BJ (cell line): ENCODE data around the gene PLA2G5. TPM values are rescaled to one million over a fixed set of nuclear protein-coding genes. Genes with fewer than 3 reads are reported as not detected.
"Not testable (repeated sequence)": the region's sequence is repeated elsewhere in the genome, so short reads cannot be mapped to it uniquely, and the experiment has no call there.

ENCODE experiments used
- CTCF ChIA-PET: fragments of 350-600 bp; formaldehyde crosslinking; extraction: SDS; loops from one replicate; lab custom pipeline; 2021; ENCODE audit warnings: antibody characterized with exemption, inconsistent platforms; lab: Yijun Ruan, JAX
- POLR2A ChIA-PET: fragments of 300-600 bp; sonication (Branson Sonifier 250); formaldehyde crosslinking; extraction: SDS; loops from one replicate; lab custom pipeline; 2021; ENCODE audit warnings: antibody characterized with exemption; lab: Charles Lee
- DNase-seq: peaks from one replicate; pipeline ENCODE4 v3.0.0-alpha.2; 2011; ENCODE audit warnings: low read depth
- H3K27me3 ChIP-seq: 2 replicates; pipeline ENCODE4 v1.6.0; 2011; ENCODE audit warnings: low read length; ENCODE audit not compliant: control insufficient read depth, insufficient read depth
- H3K36me3 ChIP-seq: 2 replicates; pipeline ENCODE4 v1.5.1; 2011; ENCODE audit warnings: low read length; ENCODE audit not compliant: control insufficient read depth, insufficient read depth
- H3K4me3 ChIP-seq: 2 replicates; pipeline ENCODE4 v1.5.1; 2011; ENCODE audit warnings: low read depth, mild to moderate bottlenecking, control low read depth, low read length
- polyA plus RNA-seq: library from polyadenylated mRNA; depleted of rRNA; stranded (reverse); fragments of >200 nt; gene quantifications from 2 replicates; pipeline ENCODE4 v1.2.3, GENCODE V29; 2011
- TF ChIP-seq, protein P1 (sequence below): IDR thresholded peaks from 2 replicates; pipeline ENCODE4 v1.5.1; 2011; ENCODE audit warnings: low read depth, mild to moderate bottlenecking, control low read depth, inconsistent platforms, low read length, moderate library complexity; ENCODE audit not compliant: insufficient read depth

PLA2G5 gene
- polyA plus RNA-seq, 1 experiment = not detected

DNA sequence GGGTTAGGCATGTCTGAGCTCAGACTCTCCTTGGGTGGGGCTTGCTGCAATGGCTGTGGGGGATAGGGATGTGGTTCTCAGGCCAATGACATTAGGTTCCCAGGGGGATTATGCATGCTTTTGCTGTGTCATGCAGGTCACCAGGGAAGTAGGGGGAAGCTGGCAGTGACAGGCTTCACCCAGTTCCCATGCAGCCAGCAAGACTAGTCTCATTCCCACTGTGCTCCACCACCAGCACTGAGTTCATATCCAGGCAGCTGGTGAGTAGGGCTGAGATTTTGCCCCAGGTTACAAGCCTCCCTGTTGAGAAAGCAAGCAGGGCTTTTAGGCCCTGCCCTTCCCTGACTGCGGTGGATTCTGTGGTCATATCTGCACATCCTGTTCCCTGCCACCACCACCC, 32.1 kb upstream of the PLA2G5 start:
- Histone ChIP-seq H3K36me3 (no peaks in the 10 kb centered on the region), H3K4me3 (no peak overlapping the region), H3K27me3 (0 out of 2 replicates have a peak, but pooled peaks cover 2% of the 10 kb centered on the region)
- TF ChIP-seq, protein P1, sequence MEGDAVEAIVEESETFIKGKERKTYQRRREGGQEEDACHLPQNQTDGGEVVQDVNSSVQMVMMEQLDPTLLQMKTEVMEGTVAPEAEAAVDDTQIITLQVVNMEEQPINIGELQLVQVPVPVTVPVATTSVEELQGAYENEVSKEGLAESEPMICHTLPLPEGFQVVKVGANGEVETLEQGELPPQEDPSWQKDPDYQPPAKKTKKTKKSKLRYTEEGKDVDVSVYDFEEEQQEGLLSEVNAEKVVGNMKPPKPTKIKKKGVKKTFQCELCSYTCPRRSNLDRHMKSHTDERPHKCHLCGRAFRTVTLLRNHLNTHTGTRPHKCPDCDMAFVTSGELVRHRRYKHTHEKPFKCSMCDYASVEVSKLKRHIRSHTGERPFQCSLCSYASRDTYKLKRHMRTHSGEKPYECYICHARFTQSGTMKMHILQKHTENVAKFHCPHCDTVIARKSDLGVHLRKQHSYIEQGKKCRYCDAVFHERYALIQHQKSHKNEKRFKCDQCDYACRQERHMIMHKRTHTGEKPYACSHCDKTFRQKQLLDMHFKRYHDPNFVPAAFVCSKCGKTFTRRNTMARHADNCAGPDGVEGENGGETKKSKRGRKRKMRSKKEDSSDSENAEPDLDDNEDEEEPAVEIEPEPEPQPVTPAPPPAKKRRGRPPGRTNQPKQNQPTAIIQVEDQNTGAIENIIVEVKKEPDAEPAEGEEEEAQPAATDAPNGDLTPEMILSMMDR = no peak
- CTCF ChIA-PET = interaction anchor here (0.6 kb wide), 1 partner anchor 19 kb away, joined by 3 read pairs; no protein-coding TSS in a partner anchor
- no peak for DNase-seq
- POLR2A ChIA-PET = no interaction called here

DNA sequence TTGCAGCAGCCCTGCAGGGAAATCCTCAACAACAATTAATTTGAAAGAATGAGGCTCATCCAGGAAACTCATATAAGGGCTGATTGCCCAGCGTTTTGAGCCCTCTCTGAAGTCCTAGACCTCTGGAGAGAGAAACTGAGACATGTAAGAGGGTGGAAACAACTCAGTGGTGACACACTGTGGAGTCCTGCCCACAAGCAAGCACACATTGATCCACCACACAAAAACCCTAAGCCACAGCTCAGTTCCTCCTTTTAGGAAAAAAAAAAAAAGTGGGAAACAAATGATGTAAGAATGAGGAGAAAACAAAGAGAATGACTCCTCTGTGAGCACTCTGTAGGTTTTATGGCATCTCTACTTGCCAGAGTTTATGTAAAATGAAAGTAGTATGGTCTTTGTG, 22.9 kb upstream of the PLA2G5 start:
- TF ChIP-seq, protein P1 = no peak
- CTCF ChIA-PET = no interaction called here

DNA sequence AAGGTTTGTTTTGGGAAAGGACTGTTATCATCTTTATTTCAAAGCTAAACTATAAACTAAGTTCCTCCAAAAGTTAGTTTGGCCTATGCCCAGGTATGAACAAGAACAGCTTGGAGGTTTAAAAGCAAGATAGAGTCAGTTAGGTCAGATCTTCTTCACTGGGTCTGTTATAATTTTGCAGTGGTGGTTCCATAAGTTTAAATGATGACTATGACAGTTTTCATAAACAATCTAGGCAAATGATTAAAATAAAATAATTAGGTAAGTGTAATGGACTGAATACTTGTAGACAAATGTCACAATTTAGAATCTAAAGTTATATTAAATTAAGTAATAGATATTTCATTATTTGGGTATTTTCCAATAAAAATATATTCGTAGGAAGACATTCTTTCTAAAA, 21.4 kb upstream of the PLA2G5 start:
- CTCF ChIA-PET = no interaction called here
- Histone ChIP-seq H3K4me3 (no peak overlapping the region), H3K27me3 (no peaks in the 10 kb centered on the region), H3K36me3 (no peaks in the 10 kb centered on the region)
- TF ChIP-seq, protein P1 = no peak
- no peak for DNase-seq
- POLR2A ChIA-PET = no interaction called here

More for the DNA sequence above, 22.9 kb upstream of the PLA2G5 start:
- POLR2A ChIA-PET = no interaction called here
- no peak for DNase-seq
- H3K27me3 ChIP-seq = no peaks in the 10 kb centered on the region
- H3K4me3 ChIP-seq = no peak overlapping the region
- no peaks in the 10 kb centered on the region for H3K36me3 ChIP-seq

DNA sequence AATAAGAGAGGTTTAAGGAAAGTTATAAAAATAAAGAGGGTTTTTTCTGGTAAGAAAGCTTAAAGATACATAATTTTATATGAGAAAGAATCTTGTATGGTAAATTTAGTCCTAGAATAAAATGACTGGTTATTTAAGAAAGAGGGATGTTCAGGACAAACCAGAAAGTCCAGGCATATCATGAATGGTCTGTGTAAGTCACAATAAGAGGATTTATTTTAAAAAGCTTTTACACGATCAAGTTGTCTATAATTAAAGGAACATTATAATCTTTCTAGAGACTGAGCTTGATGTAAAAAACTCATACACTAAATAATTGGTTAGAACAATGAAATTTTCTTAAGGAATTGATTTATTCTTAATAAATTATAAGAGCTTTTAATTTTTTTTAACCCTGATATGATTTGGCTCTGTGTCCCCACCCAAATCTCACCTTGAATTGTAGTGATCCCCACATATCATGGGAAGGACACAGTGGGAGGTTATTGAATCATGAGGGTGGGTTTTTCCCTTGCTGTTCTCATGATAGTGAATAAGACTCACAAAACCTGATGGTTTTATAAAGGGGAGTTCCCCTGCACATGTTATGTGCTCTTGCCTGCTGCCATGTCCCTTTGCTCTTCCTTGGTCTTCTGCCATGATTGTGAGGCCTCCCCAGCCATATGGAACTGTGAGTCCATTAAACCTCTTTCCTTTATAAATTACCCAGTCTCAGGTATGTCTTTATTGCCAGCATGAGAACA, 20.8 kb upstream of the PLA2G5 start:
- H3K27me3 ChIP-seq, POLR2A ChIA-PET, H3K4me3 ChIP-seq, CTCF ChIA-PET, H3K36me3 ChIP-seq, DNase-seq: not testable (repeated sequence)

DNA sequence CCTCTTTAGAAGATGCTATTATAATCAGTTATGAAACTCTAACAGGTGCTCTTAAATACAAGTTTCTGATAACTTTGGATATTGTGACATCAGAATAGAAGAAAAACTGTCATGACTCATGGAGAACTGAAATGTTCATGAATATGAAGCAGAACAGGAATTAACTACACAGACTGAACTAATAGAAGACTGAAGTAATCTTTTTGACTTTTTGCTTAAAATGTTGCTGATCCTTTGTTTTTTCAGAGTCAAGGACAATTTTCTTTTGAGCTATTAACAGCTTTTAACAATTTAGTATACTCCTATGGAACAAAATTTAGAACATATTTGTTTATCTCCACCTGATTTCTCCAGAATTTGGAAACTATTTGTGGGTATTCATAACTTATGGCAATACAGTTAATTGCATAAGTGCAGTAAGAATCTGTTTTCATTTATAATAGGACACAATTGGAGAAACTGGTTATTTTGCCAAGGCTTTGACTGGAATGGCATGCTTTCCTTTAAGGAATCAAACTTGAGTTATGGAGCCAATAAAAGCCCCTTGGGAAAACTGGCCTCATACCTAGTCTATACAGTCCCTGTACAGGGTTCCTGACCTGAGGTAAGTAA, 18.7 kb upstream of the PLA2G5 start:
- TF ChIP-seq, protein P1 = no peak
- ChIA-PET POLR2A (no interaction called here), CTCF (no interaction called here)
- no peak for DNase-seq
- Histone ChIP-seq H3K27me3 (peaks cover 2% of the 10 kb centered on the region; the same call in 1 of the 2 replicates), H3K4me3 (no peak overlapping the region), H3K36me3 (no peaks in the 10 kb centered on the region)
